ENCODE results near the gene RPS6KA5.

DNA sequence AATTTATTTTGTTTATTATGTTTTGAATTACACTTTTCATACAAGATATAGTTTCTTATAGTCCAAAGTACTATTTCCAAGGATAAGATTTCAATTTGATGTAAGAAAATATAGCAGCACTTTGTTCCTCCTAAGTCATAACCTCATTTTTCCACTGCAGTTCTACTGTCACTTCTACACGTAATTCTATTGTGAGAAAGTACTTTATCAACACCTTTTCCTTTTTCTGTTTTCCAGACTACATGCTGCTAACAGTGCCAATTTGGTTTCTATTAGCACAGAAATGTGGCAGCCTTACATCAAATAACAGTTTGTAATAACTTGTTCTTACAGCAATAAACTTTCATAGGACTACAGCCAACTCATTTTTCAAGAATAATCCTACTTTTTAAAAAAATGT lies 45.0 kb downstream of the RPS6KA5 start:
- TF ChIP-seq EP300 (IDR thresholded peaks at IDR 0.05): no peak
- no peak for TF ChIP-seq POLR2AphosphoS5 (IDR thresholded peaks at IDR 0.05)
- no peak for TF ChIP-seq CTCF (IDR thresholded peaks at IDR 0.05)
- no peak for TF ChIP-seq POLR2A (IDR thresholded peaks at IDR 0.05)

Data from stomach (tissue), 4 donors.